NCI-H69 (cell line): Measurements from ENCODE around the gene NAMPT.

Experiments
- DNase-seq: peaks from one replicate; lab custom pipeline; 2025; lab: John Stamatoyannopoulos, UW

Gene NAMPT

DNA sequence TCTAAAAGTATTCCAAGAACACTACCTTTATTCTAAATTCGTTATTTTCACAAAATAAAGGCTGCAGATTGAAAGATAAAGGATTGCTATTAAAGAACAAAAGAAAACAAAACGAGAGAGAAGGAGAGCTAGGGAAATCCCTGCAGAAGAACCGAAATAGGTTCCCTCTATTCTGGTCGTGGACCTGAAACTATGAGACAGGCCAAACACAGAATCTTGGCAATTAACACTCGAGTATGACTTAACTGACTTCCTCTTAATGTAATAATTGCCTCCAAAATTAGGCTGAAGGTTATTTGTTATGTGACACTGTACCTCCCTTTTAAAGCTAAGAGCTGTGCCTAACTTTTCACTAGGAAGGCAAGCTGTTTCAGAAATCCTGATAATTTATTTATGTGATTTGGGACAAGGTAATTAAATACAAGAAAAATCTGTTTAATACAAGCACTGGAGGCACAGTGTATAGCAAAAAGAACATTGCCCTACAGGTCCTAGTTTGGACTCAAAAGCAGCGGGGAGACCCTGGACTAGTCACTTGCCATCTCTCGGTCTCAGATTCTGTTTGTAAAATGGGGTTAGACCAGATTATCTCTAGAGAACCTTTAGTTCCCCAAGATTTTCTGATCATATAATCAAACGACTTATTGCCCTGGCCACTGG lies 11.6 kb downstream of the NAMPT start:
- no peak for DNase-seq

DNA sequence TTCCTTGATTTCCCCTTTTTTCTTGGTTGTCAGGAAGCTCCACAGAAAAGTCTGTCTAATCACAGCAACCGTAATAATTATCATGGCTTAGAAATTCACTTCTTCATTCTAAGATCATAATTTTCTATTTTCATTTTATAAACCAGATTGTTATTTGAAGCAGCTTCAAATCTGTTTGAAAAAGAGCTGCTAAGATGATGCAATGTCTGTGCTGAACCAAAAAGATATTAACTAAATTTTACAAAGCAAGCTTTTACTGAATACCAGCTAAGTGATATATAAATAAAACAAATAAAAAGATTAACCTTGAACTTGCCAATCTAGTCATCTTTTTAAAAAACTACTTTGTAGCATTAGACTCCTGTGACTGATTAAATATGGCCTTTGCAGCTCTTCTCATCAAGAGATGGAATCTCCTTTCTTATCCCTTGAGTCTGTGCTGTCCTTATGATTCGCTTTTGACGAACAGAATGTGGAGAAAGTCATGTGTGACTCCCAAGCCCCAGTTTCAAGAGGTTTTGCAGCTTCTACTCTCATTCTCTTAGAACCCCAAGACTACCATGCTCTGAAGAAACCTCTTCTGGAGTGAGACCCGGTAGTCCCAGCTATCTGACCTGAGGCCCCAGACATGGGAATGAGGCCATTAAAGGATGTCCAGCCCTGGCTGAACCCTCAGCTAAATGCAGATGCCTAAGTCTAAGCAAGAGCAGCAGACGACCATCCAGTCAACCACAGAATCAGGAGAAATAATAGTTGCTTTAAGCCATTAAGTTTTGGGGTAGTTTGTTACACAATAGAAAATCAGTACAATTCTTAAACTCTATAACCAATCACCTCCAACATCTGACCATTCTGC lies 14.4 kb downstream of the NAMPT start:
- no peak for DNase-seq

DNA sequence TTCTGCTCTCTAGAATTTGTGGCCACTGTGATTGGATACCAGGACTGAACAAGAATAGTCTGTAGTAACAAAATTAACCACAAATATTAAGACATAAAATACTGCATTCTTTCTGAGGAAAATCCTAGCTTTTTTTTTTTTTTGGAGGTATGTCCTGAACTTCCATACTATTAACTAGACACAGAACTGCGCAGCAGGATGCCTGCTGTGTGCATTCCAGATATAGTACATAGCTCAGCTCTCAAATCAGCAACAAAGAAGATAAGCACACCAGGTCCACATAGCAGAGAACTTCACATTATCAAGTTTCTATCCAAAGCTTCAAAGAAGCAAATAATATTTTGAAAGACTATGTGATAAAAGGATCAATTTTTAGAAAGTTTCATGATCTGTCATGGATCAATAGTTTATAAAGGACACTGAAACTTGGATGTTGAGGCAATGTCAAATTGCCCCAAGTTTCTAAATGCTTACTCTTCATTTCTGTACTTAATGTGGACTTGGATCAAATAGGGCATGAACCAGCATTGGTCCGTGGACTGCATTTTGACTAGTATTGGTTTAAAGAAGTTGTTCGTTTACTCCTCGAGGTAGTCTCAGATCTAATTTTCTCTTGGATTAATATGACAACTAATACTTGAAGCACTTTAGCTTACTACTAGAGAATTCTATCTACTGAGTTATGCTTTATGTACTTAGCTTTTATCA lies 15.4 kb downstream of the NAMPT start:
- no peak for DNase-seq

DNA sequence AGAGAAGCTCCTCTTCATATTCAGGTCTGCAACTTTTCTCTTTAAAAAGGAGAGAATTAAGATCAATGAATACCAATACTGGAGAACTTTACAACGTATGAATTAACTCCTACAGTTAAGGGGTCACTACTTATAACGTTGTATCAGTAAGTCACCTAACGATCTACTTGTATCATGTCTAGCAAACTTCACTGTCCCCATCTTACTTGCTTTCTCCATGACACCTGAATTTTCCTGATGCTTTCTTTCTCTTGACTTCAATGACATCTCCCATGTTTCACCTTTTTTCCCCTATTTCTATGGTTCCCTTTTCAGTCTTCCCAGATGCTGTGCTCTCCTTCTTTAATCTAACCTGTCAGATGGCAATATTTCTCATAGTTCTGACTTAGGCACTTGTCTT lies 19.6 kb downstream of the NAMPT start:
- no peak for DNase-seq

DNA sequence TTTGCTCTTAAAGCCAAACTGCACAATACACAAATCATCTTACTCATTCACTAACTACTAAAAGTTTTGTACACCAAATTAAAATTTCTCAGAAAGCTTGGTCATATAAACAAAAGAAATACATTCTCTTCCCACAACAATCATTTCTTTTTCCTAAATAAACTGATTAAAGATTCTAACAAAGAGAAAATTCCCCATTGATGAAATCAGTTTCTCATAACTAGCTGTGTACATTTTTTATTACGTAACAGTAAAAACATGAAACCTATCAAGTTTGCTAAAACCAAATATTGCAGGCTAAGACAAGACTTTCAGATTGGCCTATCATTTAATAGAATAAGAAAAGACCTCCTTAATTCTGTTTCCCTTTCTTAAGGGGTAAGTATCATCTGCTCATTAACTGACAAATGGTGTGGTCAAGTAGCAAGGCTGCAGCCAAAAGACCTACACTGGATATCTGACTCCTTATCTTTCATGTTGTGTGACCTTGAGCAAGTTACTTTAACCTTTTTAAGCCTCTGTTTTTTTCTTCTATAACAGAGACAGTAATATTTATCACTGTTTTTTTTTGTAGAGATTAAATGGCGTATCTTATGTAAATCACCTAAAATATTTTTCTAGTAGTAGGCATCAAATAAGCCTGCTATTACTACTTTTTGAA lies 22.4 kb downstream of the NAMPT start:
- DNase-seq: no peak

DNA sequence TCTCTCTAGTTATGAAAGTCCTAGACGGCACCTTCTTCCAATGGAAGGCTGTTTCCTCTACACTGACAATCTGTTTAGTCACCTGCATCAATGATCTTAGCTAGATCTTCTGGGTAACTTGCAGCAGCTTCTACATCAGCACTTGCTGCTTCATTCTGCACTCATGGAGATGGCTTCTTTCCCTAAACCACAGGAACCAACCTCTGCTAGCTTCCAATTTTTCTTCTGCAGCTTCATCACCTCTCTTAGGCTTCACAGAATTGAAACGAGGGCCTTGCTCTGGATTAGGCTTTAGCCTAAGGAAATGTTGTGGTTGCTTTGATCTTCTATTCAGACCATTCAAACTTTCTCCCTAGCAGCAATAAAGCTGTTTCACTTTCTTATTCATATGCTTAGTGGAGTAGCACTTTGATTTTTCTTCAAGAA lies 24.6 kb downstream of the NAMPT start:
- DNase-seq: no peak

DNA sequence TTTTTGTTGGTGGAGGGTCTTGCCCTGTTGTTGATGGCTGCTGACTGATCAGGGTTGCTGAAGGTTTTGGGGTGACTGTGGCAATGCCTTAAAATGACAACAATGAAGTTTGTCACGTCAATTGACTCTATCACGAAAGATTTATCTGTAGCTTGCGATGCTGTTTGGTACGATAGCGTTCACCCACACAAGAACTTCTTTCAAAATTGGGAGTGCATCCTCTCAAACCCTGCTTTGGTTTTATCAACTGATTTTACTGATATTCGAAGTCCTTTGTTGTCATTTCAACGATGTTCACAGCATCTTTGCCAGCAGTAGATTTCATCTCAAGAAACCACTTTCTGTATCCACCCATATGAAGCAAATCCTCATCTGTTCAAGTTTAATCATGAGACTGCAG lies 26.0 kb downstream of the NAMPT start:
- no peak for DNase-seq

DNA sequence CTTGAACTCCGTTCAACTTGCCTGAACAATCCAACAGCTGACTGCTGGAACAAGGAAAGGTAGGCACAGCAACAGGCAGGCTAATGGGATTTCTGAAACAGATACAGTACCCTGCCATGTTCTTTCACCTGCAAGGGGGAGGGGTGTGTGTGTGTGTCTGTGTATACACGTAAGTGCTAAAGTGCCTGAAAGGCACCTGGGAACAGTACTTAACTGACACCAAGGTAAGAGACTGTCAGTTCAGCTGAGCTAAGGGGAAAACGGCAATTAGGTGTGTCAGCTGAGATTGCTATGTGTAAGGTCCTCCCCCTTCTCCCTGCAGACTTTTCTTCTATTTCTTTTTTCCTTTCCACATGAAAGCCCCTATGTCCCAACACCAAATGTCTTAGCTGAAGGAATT lies 27.0 kb downstream of the NAMPT start:
- peak; percentile 14 for DNase-seq

DNA sequence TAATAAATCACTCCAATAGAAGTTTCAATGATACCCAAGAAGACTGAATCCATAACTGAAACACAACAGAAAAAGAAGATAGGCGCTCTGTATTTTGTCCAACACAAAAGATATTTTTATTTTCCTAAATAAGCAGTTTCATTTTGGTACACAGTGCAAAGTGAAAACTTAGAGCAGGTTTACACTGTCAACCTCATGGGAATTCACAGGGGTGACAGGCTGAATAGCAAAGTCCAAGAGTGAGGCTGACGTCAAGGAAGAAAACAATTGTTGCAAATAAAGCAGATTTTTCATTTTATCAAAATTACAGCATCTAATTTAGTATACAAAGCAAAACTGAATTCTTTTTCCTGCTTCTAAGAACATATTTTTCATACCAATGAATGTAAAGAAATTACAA lies 28.6 kb downstream of the NAMPT start:
- DNase-seq: no peak

DNA sequence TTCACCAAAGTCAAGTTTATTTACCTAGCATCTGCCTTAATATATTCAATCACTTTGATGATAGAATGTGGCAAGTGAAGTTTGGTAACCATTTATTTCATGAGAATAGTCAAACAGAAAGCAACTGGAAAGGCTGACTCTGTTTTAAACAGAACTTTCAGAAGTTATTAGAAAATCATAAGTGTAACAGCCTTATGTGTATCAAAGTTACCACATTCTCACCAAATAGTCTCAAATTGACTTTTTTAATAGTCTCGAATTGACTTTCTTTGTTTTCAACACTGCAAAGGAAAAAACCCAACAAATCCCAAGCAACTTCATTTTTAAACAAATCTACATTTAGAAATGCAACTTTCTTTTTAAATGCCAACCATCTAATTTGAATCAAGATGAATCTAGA lies 29.5 kb downstream of the NAMPT start:
- DNase-seq: no peak

DNA sequence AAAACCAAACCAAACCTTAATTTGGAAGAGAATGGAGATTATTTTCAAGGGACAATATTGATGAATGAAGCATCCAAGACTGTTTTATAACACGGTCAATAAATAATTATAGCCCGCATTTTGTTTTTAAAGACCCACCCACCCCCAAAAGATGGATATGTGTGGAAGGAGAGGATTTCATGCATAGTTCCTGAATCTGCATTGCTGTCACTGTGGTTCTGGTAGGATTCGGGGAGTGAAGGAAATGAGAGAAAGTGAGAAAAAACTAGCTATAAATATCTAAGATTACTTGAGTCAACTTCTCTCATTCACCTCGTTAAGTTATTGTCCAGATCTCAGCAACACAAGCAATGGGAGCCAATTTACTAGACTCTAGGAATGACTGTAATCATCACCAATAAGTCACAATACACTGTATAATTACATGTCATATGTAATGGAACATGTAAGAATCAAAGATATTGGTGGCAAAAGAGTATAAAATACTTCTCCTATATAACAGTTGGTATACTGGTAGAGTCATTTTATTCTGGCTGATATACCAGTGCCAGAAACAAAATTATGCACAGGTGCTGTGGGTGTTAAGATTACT lies 30.2 kb downstream of the NAMPT start:
- no peak for DNase-seq

DNA sequence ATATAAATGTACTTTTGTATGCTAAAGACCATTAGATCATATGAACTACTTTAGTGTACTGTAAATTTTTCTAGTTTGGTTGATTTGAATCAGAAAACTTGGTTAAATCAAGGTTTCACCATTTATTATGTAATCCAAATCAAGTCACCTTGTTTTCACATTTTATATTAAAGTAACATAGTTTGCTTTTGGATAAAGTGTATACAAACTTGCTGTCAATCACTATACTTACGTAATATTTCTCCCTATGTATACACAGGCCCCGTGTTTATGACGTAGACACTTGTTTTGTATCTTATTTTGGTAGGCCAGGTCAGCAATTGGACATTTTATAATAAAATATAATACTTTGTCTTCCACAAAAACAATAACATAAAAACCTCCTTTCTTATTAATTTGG lies 32.2 kb downstream of the NAMPT start:
- DNase-seq: no peak

DNA sequence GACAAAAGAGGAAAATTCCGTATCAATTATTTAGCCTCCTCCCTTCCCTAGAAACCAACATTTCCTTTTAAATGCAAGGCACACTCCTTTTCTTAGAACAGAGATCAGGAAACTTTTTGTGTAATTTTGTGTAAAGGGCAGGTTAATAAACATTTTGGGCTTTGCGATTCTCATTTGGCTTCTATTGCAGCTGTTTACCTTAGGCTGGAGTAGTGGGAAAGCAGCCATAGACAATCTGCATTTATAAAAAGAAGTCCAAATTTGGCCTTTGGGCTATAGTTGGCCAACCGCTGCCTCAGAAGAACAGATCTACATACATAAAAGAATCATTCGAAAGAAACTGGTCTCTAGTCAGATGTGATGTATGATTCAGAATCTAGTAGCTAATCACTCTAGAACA lies 35.3 kb downstream of the NAMPT start:
- DNase-seq: no peak

DNA sequence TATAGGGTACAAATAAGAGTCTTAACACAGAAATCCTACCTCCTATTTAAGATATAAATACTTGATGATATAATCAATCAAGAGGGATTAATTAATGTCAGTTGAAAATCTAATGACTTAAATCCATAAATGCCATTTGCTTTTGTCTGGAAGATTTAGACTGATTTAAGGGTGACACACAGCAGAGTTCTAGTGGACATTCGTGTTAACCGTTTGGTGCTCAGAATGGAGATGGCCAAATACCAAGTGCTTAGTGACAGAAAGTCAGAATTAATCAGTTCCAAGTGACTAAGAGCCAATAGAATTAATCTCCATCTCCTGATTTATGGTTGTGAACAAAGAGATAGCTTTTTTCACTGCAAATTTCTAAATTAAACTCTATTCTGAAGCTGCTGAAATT lies 36.2 kb downstream of the NAMPT start:
- no peak for DNase-seq

DNA sequence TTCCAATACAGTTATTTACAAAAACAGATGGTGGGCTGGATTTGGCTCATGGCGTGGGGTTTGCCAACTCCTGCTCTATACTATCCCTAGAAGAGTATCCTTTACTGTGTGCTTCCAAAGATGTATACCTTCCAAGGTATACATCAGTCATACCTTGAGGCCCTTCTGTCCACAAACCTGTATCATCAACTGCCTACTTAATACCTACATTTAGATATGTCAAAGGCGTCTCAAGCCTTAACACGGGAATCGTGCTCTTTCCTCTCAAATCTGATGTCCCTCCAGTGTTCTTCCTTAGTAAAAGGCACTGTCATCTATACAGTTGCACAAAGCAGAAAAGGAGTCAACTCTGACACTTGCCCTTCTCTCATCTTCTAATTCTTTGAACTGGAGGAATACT lies 36.9 kb downstream of the NAMPT start:
- DNase-seq: no peak

DNA sequence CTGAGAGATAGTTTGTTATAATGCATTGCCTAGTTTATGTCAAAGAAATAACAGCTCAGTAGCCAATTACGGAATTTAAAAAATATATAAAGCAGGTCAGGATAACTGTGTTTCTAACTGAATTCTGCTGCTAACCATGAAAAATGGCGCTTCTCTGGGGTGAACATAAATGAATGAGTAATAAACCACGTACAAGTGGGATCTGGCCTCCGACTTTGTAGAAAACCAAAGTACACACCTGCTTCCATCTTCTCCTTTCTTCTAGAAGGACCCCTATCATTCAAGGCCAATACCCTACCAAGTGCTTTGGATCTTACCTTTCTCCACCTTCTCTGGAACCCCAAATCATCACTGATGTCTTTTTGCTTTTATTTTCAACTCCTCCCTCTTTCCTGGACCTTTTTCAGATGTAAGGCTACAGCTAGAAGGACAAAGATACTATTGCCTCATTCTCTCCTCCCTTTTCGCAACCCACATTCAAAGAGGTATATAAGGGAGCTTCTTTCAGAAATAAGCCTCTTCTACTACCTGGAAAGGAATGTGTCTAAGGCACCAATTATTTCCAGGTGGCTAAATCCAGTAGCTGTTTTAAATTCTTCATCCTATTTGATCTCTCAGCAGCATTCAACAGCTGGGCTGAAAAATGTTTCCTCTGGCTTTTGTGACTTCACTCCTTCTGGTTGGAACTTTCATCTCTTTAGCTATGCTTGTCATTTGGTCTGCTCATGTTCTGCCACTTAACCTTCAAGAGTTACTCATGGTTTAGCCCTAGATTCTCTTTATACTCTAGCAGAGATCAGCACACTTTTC lies 37.7 kb downstream of the NAMPT start:
- DNase-seq: no peak

DNA sequence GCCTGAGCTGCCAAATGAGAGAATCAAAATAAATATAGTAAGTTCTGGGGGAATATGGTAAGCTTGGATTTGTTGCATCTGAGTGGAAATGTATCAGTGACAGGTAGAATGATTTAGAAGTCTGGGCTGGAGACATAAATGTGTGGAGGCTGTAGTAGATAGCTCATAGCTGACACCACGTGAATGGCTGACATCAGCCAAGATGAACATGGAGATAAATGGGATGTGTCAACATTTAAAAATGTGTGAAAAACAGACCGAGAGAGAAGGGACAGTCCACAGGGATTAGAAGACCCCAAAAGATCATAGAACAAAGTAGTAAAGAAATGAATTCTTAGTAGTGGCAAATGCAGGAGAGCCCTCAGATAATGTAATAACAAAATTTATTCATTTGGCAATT lies 40.9 kb downstream of the NAMPT start:
- DNase-seq: no peak

DNA sequence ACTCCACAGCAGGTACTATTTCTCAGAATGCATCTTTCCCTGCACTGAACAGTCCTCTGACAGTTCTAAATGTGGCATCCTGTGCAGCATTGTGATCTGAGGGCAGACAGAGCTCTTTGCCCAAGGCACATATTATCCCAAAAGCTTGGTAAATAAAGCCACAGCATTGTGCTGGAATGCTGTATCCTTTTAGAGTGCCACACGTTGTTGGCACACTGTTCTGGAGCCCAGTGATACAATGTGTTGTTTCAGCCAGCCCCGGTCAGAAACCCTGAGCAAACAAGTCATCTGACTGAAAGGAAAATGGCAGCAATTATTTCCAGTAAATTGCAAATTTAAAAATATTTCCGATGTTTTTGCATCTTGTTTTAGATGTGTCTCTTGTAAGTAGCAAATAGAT lies 45.4 kb downstream of the NAMPT start:
- DNase-seq: peak; percentile 69

DNA sequence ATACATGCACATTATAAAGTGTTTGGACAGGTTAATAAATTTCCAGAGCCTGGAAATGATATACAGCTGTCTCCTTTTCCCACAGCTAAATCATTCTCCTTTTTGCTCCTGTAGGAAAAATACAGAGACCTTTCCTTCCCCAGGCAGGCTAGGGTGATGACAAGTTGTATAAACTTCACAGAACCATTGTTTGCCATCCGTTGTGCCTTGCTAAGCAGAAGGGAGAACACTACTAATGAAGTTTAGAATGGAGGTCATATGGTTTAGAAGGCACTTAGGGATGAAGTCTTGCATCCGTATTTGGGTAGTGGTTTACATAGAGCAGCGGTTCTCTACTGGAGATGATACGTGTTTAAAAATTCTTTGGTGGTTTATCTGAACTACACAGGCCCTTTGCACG lies 46.0 kb downstream of the NAMPT start:
- no peak for DNase-seq

DNA sequence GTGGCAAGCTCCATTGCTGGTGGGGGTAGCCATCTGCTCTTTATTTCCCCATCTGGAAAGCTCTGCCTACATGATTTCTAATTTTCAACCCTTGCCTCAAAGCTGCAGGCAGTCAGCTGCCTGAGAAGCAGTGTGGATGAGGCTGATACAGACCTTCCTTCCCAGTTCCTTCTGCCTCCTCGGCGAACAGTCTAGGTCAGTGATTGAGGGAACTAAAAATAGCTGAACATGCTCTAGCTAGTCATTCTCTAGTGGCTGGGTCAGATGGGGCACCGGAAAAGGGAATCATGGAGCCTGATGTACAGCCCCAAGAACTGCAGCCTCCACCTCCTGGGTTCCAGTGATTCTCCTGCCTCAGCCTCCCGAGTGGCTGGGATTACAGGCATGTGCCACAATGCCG lies 48.7 kb downstream of the NAMPT start:
- no peak for DNase-seq

DNA sequence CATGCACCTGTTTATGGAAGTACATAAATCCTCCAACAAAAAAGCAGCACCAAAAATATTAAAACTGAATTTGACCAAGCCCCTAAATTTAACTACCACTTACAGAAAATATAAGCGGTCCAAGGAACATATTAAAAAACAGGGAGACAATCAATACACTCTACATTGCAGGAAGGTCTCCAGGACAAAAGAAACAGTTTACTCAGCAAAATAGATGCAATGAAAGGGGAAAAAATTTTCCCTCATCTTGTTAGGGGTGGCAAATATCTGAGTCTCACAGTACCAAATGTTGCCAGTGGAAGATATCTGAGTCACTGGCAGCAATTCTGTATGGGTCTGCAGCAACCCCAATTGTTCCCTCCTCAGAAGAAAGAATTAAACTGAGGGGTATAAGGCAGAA lies 50.4 kb downstream of the NAMPT start:
- no peak for DNase-seq
